Measurements from ENCODE around the gene ME3. TPM values are rescaled to one million over a fixed set of nuclear protein-coding genes. Genes with fewer than 3 reads are reported as not detected.

ME3 gene
- total RNA-seq, 2 experiments from 2014 or later = 1.5 to 2.9 TPM

- DNase-seq = peak; percentile 25
- Mint-ChIP-seq H3K27me3 (peaks cover 16% of the 10 kb centered on the region), H3K4me3 (no peak overlapping the region), H3K9me3 (peaks cover 8% of the 10 kb centered on the region), H3K27ac (peak overlapping the region; percentile 26), H3K36me3 (ENCODE audit: low read depth) (peaks cover 3% of the 10 kb centered on the region), H3K4me1 (peaks cover 14% of the 10 kb centered on the region)
- ChIA-PET CTCF (interaction anchor here (1.1 to 1.2 kb wide), 2 partner anchors 30 to 43 kb away, joined by 3 to 7 read pairs; no protein-coding TSS in a partner anchor), POLR2A (no interaction called here)
These were observed 34.4 kb downstream of the ME3 start for GRCh38 chr11:86637988-86638387.

DNA sequence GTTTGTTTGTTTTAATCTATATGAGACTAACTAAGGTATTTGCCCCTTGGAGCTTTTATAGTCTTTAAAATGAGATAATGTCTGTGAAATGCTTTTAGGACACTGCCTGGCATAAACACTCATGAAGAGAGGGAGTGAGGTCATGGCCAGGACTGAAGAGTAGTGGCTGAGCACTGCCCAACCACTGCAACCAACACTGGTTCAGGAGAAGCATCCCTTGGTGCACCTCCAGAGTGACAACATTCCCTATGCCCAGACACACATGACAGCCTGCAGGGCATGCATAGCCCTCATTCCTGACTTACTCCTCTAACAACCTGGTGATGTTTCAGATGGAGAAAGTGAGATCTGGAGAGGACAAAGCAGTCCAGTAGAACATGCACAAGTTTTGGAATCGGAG, 36.1 kb downstream of the ME3 start:
- peaks cover 8% of the 10 kb centered on the region for H3K9me3 Mint-ChIP-seq
- no peak overlapping the region for H3K27ac Mint-ChIP-seq
- peaks cover 16% of the 10 kb centered on the region for H3K27me3 Mint-ChIP-seq
- DNase-seq = no peak
- CTCF ChIA-PET = interaction anchor here (0.6 to 0.7 kb wide), 3 partner anchors 9 to 122 kb away, joined by 3 read pairs; no protein-coding TSS in a partner anchor
- H3K36me3 Mint-ChIP-seq (ENCODE audit: low read depth) = peaks cover 3% of the 10 kb centered on the region
- H3K4me3 Mint-ChIP-seq = no peak overlapping the region
- POLR2A ChIA-PET = no interaction called here
- peaks cover 14% of the 10 kb centered on the region for H3K4me1 Mint-ChIP-seq

GRCh38 chr11:86632499-86633269, 39.7 kb downstream of the ME3 start:
- H3K27ac Mint-ChIP-seq = no peak overlapping the region
- no peaks in the 10 kb centered on the region for H3K36me3 Mint-ChIP-seq (ENCODE audit: low read depth)
- H3K4me3 Mint-ChIP-seq = no peak overlapping the region
- peak; percentile 18 for DNase-seq
- ChIA-PET POLR2A (no interaction called here), CTCF (interaction anchor here (0.9 kb wide), 1 partner anchor 24 kb away, joined by 4 read pairs; no protein-coding TSS in a partner anchor)
- H3K9me3 Mint-ChIP-seq = no peaks in the 10 kb centered on the region
- peaks cover 6% of the 10 kb centered on the region for H3K4me1 Mint-ChIP-seq
- H3K27me3 Mint-ChIP-seq = peaks cover 10% of the 10 kb centered on the region

DNA sequence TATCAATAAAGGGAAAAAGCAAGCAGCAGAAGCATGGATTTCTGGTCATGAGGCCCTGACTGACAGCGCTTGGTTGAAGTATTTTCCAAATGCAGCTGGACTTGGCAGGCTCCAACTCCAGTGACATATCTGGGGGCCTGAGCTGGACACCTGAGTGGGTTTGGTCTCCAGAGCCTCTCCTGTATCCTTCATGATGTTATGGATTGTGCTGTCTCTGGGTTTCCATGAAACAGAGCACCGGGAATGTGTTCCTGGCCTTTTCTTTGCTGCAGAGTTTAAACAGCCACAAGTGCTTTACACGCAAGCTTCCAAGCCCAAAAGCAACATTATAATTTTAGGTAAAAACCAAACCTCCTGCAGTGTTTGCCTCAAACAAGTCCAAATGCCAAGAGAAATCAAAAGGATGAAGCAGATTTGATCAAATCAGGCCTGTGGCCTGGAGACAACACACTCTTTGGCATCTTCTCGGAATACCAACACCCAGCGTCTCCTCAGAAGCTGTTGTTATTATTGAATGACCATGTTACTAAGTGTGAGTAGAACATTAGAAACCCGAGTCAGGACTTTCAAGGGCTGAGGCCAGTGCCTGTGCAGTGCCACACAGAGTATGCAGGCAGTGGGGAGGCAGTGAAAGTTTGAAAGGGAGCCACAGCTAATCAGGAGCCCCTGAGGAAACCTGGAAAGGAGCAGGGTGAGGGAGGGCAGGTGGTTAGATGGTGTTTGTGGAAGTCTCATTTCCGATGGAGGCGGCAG, 42.0 kb downstream of the ME3 start:
- Mint-ChIP-seq H3K36me3 (ENCODE audit: low read depth) (no peaks in the 10 kb centered on the region), H3K4me3 (no peak overlapping the region), H3K4me1 (no peaks in the 10 kb centered on the region), H3K27me3 (peaks cover 2% of the 10 kb centered on the region), H3K9me3 (no peaks in the 10 kb centered on the region), H3K27ac (no peak overlapping the region)
- no peak for DNase-seq
- POLR2A ChIA-PET = no interaction called here
- CTCF ChIA-PET = interaction anchor here (1.4 to 1.7 kb wide), 2 partner anchors 8 to 36 kb away, joined by 3 read pairs; no protein-coding TSS in a partner anchor

GRCh38 chr11:86629045-86629706, 43.2 kb downstream of the ME3 start:
- ChIA-PET CTCF (no interaction called here), POLR2A (no interaction called here)
- Mint-ChIP-seq H3K4me1 (no peaks in the 10 kb centered on the region), H3K27me3 (no peaks in the 10 kb centered on the region), H3K36me3 (ENCODE audit: low read depth) (no peaks in the 10 kb centered on the region), H3K9me3 (no peaks in the 10 kb centered on the region), H3K27ac (no peak overlapping the region), H3K4me3 (no peak overlapping the region)
- DNase-seq = no peak

- H3K4me1 Mint-ChIP-seq = no peaks in the 10 kb centered on the region
- H3K27me3 Mint-ChIP-seq = no peaks in the 10 kb centered on the region
- H3K9me3 Mint-ChIP-seq = no peaks in the 10 kb centered on the region
- H3K27ac Mint-ChIP-seq = no peak overlapping the region
- DNase-seq = no peak
- no peaks in the 10 kb centered on the region for H3K36me3 Mint-ChIP-seq (ENCODE audit: low read depth)
- ChIA-PET CTCF (interaction anchor here (0.7 kb wide), 1 partner anchor 9 kb away, joined by 3 read pairs; no protein-coding TSS in a partner anchor), POLR2A (no interaction called here)
- no peak overlapping the region for H3K4me3 Mint-ChIP-seq
These were observed 44.5 kb downstream of the ME3 start for GRCh38 chr11:86627776-86628455.

- no peak overlapping the region for H3K27ac Mint-ChIP-seq
- ChIA-PET CTCF (no interaction called here), POLR2A (no interaction called here)
- H3K4me3 Mint-ChIP-seq = no peak overlapping the region
- no peaks in the 10 kb centered on the region for H3K4me1 Mint-ChIP-seq
- H3K36me3 Mint-ChIP-seq (ENCODE audit: low read depth) = no peaks in the 10 kb centered on the region
- no peaks in the 10 kb centered on the region for H3K27me3 Mint-ChIP-seq
- DNase-seq = no peak
- H3K9me3 Mint-ChIP-seq = no peaks in the 10 kb centered on the region
These were observed 46.4 kb downstream of the ME3 start for GRCh38 chr11:86625981-86626380.

DNA sequence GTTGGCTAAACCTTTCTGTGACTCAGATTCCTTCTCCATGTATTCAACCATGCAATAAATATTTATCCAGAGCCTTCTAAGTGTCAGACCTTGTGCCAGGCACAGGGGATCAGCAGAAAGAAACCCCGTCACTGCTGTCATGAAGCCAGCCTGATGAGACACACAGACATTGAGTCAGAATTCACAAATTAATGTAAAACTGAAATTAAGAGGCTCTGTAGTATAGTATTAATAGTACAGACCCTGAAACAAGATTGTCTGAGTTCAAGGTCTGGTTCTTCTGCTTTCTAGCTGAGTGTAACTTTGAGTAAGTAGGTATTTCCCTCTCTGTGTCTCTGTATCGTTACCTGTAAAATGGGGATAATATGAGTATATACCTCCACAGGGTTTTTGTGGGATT, 46.9 kb downstream of the ME3 start:
- no peak for DNase-seq
- H3K27me3 Mint-ChIP-seq = no peaks in the 10 kb centered on the region
- no peak overlapping the region for H3K4me3 Mint-ChIP-seq
- POLR2A ChIA-PET = no interaction called here
- no peaks in the 10 kb centered on the region for H3K4me1 Mint-ChIP-seq
- CTCF ChIA-PET = interaction anchor here (2.3 kb wide), 1 partner anchor 17 kb away, joined by 7 read pairs; no protein-coding TSS in a partner anchor
- no peaks in the 10 kb centered on the region for H3K9me3 Mint-ChIP-seq
- H3K36me3 Mint-ChIP-seq (ENCODE audit: low read depth) = no peaks in the 10 kb centered on the region
- no peak overlapping the region for H3K27ac Mint-ChIP-seq

DNA sequence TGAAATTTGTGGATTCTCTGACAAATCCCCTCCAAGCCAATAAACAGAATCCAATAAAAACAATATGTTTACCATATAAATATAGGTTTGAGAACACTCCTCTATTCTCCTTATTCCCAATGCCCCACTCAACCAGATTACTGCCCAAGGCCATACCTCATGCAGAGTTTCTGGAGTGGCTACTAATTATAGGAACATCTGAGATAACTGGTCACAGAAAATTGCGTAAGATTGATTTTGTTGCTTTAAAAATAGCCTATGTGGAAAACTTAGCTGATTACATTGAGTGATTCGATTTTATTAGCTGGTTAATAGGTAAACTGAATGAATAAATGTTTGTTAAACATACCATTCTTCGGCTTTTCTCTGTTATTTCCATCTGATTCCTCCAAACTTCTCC, 48.0 kb downstream of the ME3 start:
- H3K36me3 Mint-ChIP-seq (ENCODE audit: low read depth) = no peaks in the 10 kb centered on the region
- H3K27ac Mint-ChIP-seq = no peak overlapping the region
- no peak for DNase-seq
- CTCF ChIA-PET = interaction anchor here (2.3 kb wide), 1 partner anchor 16 kb away, joined by 7 read pairs; no protein-coding TSS in a partner anchor
- H3K27me3 Mint-ChIP-seq = no peaks in the 10 kb centered on the region
- H3K4me1 Mint-ChIP-seq = no peaks in the 10 kb centered on the region
- no peak overlapping the region for H3K4me3 Mint-ChIP-seq
- peaks cover 2% of the 10 kb centered on the region for H3K9me3 Mint-ChIP-seq
- POLR2A ChIA-PET = no interaction called here

DNA sequence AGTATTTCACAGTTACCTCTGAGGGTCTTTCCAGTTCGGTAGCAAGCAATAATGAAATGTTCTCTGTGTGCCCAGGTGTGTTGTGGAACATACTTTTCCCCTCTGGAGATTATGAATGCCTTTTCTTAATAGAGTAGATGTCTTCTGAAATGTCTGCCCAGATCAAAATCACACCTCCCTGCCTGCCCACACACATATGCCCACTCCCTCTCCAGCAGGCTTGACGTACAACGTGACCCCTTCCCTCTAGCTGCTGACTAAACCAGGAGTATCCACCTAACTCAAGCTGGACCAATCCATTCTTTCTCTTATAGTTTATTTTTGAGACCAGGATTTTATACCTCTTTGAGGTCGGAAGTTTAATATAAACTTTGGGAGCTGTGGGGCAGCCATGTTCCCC, 48.7 kb downstream of the ME3 start:
- Mint-ChIP-seq H3K4me1 (no peaks in the 10 kb centered on the region), H3K4me3 (no peak overlapping the region), H3K27me3 (no peaks in the 10 kb centered on the region), H3K9me3 (peaks cover 4% of the 10 kb centered on the region), H3K27ac (no peak overlapping the region), H3K36me3 (ENCODE audit: low read depth) (no peaks in the 10 kb centered on the region)
- ChIA-PET CTCF (interaction anchor here (2.3 kb wide), 1 partner anchor 15 kb away, joined by 7 read pairs; no protein-coding TSS in a partner anchor), POLR2A (no interaction called here)
- no peak for DNase-seq

DNA sequence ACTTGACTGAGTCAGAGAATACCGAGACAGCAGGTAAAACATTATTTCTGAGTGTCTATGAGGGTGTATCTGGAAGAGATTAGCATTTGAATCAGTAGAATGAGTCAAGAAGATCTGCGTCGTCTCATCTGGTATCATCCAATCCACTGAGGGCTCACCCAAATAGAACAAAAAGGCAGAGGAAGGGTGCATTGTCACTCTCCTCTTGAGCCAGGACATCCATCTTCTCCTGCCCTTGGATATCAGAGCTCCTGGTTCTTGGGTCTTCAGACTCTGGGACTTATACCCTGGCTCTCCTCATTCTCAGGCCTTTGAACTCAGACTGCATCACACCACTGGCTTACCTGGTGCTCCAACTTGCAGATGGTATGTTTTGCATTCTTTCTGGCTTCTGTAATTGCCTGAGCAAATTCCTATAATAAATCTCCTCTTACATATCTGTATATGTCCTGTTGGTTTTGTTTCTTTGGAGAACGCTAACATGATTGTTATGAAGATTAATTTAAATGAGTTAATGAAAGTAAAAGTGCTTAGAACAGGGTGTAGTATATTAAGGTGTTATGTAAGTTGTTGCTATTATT, 49.3 kb downstream of the ME3 start:
- H3K36me3 Mint-ChIP-seq (ENCODE audit: low read depth) = no peaks in the 10 kb centered on the region
- peaks cover 4% of the 10 kb centered on the region for H3K9me3 Mint-ChIP-seq
- DNase-seq = no peak
- no peak overlapping the region for H3K27ac Mint-ChIP-seq
- no peaks in the 10 kb centered on the region for H3K27me3 Mint-ChIP-seq
- no peaks in the 10 kb centered on the region for H3K4me1 Mint-ChIP-seq
- POLR2A ChIA-PET = no interaction called here
- H3K4me3 Mint-ChIP-seq = no peak overlapping the region
- CTCF ChIA-PET = no interaction called here

DNA sequence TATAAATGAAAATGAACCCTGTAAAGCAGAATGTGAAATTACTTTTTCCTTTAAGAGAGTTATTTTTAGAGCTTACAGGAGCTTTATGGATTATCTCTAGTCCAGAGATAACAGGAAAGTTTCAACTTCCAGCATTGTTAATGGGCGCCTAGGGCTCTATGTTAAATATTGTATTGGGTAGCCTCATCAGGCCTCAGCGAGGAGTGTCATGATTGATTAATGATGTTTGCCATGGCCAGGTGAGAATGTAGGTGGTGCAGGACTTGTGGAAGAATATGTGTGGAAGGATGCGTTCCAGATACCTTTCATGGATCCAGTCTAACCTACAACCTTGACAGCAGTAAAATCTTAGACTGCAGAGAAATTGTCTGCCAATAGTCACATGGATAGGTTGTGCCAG, 50.6 kb downstream of the ME3 start:
- Mint-ChIP-seq H3K27me3 (no peaks in the 10 kb centered on the region), H3K27ac (no peak overlapping the region), H3K4me1 (no peaks in the 10 kb centered on the region), H3K36me3 (ENCODE audit: low read depth) (no peaks in the 10 kb centered on the region), H3K4me3 (no peak overlapping the region), H3K9me3 (peaks cover 4% of the 10 kb centered on the region)
- DNase-seq = no peak
- POLR2A ChIA-PET = no interaction called here
- CTCF ChIA-PET = interaction anchor here (0.9 to 1.1 kb wide), 2 partner anchors 9 to 27 kb away, joined by 3 read pairs; no protein-coding TSS in a partner anchor

Data from activated CD4-positive, alpha-beta T cell treated with anti-CD3 and anti-CD28 coated beads, Interleukin-2, amount 10 ng/mL, durations not matched to agents 7 days and 5 days (primary cell).